Ishikawa (cell line): ENCODE data around the gene TAS2R42.

ENCODE experiments used
- CEBPB ChIP-seq: IDR thresholded peaks from 2 replicates; pipeline ENCODE4 v1.6.1; 2012
- CREB1 ChIP-seq: IDR thresholded peaks from 2 replicates; pipeline ENCODE4 v1.6.1; 2012; ENCODE audit warnings: low read depth
- EGR1 ChIP-seq: IDR thresholded peaks from 2 replicates; pipeline ENCODE4 v1.6.1; 2012
- EP300 ChIP-seq: IDR thresholded peaks from 2 replicates; pipeline ENCODE4 v1.6.1; 2012; ENCODE audit warnings: borderline replicate concordance
- FOXM1 ChIP-seq: IDR thresholded peaks from 2 replicates; pipeline ENCODE4 v1.6.1; 2012; ENCODE audit warnings: low read depth, borderline replicate concordance
- NFIC ChIP-seq: IDR thresholded peaks from 2 replicates; pipeline ENCODE4 v1.6.1; 2012
- RAD21 ChIP-seq: IDR thresholded peaks from 2 replicates; pipeline ENCODE4 v1.6.1; 2012; ENCODE audit warnings: low read depth
- TAF1 ChIP-seq: IDR thresholded peaks from 2 replicates; pipeline ENCODE4 v1.6.1; 2012; ENCODE audit warnings: low read depth, mild to moderate bottlenecking
- TCF12 ChIP-seq: IDR thresholded peaks from 2 replicates; pipeline ENCODE4 v1.6.1; 2012; ENCODE audit warnings: low read depth
- TEAD4 ChIP-seq: IDR thresholded peaks from 2 replicates; pipeline ENCODE4 v1.6.1; 2012
- YY1 ChIP-seq: IDR thresholded peaks from 2 replicates; pipeline ENCODE4 v1.6.1; 2012; ENCODE audit warnings: low read depth
- ZBTB7A ChIP-seq: IDR thresholded peaks from 2 replicates; pipeline ENCODE4 v1.6.1; 2012; ENCODE audit warnings: low read depth
- TF ChIP-seq, protein P1 (sequence below): IDR thresholded peaks from 2 replicates; pipeline ENCODE4 v1.6.1; 2012; ENCODE audit warnings: low read depth, mild to moderate bottlenecking
- TF ChIP-seq, protein P2 (sequence below): IDR thresholded peaks from 2 replicates; pipeline ENCODE4 v1.6.1; 2012

DNA sequence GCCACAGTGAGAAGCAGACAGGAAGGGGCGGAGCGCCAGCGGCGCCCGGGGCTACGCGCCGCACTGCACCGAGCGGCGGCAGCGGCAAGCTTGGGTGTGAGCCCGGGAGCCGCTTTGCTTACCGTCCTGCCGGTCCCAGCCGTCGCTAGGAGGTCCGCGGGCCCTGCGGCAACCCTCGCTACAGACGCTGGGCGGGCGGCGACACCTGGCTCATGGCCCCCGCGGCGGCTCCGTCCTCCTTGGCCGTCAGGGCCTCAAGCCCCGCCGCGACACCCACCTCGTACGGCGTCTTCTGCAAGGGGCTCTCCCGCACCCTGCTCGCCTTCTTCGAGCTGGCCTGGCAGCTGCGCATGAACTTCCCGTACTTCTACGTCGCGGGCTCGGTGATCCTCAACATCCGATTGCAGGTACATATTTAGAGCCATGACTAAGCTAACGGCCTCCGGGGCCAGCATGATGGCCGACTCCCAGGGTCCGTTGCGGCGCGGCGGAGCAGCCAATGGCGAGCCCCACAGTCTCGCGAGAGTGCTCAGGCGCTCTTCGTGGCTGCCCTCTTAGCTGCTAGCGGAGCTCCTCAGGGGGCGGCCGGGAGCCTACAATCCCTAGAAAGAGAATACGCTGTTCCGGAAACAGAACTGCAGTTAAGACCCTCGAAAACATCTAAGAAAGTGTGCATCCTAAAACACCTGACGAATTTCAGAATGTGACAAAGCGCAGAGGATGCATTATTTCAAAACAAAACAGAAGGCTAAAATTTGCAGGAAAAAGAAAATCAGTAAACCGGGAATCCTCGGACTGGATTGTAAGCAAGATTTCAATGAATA, 15.4 kb downstream of the TAS2R42 start, which contains the start of gene SMIM10L1:
- TF ChIP-seq, protein P1, sequence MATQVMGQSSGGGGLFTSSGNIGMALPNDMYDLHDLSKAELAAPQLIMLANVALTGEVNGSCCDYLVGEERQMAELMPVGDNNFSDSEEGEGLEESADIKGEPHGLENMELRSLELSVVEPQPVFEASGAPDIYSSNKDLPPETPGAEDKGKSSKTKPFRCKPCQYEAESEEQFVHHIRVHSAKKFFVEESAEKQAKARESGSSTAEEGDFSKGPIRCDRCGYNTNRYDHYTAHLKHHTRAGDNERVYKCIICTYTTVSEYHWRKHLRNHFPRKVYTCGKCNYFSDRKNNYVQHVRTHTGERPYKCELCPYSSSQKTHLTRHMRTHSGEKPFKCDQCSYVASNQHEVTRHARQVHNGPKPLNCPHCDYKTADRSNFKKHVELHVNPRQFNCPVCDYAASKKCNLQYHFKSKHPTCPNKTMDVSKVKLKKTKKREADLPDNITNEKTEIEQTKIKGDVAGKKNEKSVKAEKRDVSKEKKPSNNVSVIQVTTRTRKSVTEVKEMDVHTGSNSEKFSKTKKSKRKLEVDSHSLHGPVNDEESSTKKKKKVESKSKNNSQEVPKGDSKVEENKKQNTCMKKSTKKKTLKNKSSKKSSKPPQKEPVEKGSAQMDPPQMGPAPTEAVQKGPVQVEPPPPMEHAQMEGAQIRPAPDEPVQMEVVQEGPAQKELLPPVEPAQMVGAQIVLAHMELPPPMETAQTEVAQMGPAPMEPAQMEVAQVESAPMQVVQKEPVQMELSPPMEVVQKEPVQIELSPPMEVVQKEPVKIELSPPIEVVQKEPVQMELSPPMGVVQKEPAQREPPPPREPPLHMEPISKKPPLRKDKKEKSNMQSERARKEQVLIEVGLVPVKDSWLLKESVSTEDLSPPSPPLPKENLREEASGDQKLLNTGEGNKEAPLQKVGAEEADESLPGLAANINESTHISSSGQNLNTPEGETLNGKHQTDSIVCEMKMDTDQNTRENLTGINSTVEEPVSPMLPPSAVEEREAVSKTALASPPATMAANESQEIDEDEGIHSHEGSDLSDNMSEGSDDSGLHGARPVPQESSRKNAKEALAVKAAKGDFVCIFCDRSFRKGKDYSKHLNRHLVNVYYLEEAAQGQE: no peak
- 0 out of 2 replicates have a peak, but pooled peaks have one; percentile 29 for TF ChIP-seq EGR1
- TF ChIP-seq FOXM1: peak; percentile 41; the same call in 1 of the 2 replicates
- peak; percentile 85 for TF ChIP-seq TAF1
- no peak for TF ChIP-seq ZBTB7A
- TF ChIP-seq TEAD4: peak; percentile 48; the same call in 1 of the 2 replicates
- peak; percentile 37; the same call in 1 of the 2 replicates for TF ChIP-seq EP300
- peak; percentile 55; the same call in 1 of the 2 replicates for TF ChIP-seq NFIC
- TF ChIP-seq YY1: peak; percentile 97
- TF ChIP-seq CEBPB: no peak
- no peak for TF ChIP-seq RAD21
- TF ChIP-seq CREB1: no peak
- TF ChIP-seq, protein P2, sequence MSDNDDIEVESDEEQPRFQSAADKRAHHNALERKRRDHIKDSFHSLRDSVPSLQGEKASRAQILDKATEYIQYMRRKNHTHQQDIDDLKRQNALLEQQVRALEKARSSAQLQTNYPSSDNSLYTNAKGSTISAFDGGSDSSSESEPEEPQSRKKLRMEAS: peak; percentile 74
- TF ChIP-seq TCF12: peak; percentile 38; the same call in 1 of the 2 replicates
